GM21529 (cell line): Measurements from ENCODE around the gene CD27.
A peak's percentile ranks its signal among the peaks of the same experiment; 100 is the strongest.
"Not testable (repeated sequence)": the region's sequence is repeated elsewhere in the genome, so short reads cannot be mapped to it uniquely, and the experiment has no call there.

Experiments used
- ATAC-seq: cut with Tn5 transposase; IDR thresholded peaks from one replicate; pipeline ENCODE4 v1.9.1; 2021; ENCODE audit not compliant: unreplicated experiment

Gene CD27

DNA sequence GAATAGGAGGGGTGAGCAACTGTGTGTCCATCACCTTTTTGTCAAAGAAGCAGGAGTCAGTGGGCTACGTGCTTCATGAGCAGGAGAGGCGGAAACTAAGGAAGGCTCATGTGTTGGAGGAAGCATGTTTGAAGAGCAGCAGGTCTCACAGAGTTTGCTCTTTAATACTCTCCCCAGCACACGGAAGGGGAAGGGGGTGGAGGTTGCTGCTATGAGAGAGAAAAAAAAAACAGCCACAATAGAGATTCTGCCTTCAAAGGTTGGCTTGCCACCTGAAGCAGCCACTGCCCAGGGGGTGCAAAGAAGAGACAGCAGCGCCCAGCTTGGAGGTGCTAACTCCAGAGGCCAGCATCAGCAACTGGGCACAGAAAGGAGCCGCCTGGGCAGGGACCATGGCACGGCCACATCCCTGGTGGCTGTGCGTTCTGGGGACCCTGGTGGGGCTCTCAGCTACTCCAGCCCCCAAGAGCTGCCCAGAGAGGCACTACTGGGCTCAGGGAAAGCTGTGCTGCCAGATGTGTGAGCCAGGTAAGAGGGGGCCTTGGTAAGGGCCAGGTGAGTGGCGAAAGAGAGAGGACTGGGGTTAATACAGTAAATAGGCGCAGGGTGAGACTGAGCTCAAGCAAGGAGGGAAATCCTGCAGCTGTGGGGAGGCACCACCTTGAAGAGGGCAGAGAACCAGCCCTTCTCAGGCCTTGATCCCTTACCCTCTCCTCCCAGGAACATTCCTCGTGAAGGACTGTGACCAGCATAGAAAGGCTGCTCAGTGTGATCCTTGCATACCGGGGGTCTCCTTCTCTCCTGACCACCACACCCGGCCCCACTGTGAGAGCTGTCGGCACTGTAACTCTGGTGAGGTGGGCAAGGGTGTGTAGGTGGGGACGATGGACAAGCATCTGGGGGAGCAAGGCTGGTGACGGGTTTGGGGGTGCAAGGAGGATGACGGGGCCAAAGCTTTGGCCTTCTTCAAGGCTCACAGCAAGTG is at the start of gene CD27:
Gene CD27 (plus strand): TSS at position 252 of the 985 bp plus-strand sequence. CDS start 141 bp downstream, at position 393.
- ATAC-seq = no peak

DNA sequence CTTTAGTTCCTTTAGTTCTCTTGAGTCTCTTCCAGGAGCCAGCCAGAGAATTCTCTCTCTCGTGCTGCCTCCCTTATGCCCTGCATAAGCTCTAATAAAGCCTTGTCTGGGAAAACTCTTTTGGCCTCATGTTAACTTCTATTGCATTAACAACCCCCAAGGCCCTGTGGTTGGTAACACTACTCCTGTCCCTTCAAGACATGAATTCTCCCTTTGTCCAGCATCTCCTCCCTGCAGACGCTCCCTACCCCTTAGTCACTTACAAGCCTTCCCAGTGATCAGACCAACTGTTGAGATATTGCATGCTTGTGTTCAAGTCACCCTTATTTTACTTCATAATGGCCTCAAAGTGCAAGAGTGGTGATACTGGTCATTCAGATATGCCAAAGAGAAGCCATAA is 48.7 kb upstream of the CD27 start:
- no peak for ATAC-seq

DNA sequence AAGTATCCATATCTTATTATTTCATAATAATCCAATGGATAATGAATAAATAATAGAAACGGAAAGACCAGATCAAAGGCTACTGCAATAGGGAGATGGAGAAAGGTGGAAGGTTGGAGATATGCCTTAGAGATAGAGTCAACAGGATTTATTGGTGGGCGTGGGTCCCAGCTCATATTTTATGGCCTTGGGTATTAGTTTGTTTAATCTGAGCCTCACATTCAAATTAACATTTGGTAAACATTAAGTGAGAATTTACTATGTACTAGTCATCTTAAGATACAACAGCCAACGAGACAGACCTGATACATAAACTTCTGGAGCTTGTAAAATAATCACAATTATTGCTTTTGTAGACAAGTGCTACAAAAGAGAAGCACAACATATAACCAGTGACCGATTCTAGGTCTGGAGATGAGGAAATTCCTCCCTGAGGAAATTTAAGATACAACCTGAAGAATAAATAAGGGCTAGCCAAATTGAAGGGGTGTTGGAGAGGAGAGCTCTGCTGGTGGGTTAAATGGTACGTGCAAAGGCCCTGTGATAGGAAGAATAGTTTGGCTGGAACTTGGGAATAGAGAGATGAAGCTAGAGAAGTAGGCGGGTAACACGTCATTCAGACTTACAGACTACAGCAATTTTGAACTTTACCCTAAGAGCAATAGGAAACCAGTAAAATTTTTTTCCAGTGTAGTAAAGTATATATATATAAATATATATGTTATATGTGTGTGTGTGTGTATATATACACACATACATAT is 44.7 kb upstream of the CD27 start:
- ATAC-seq = no peak

GRCh38 chr12:6404390-6404789 is 40.4 kb upstream of the CD27 start:
- no peak for ATAC-seq

GRCh38 chr12:6405963-6406362 is 38.8 kb upstream of the CD27 start:
- no peak for ATAC-seq

DNA sequence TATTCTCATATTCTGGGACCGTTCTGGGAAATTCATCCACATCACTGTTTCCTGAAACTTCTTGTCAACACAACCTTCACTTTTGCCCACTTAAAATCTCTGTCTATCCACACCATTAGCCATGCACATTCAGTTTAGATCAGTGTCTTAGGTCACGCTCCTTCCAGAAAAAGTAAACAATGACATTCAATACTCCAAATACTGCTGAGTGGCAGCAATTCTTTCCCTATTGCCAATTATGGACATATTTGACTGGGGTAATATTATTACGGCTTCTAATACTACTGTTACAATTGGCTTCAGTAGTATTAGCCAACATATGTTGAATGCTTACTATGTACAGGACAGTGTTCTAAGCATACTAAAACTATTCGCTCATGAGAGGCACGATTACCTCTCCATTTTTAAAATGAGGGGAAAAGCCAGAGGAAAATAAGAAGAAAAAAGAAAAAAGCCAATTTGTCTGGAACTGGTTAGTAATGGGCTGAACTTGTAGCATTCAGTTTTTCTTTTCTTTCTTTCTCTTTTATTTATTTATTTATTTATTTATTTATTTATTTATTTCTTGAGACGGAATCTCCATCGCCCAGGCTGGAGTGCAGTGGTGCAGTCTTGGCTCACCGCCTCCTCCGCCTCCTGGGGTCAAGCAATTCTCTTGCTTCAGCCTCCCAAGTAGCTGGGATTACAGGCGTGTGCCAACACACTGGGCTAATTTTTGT is 37.4 kb upstream of the CD27 start:
- no peak for ATAC-seq

DNA sequence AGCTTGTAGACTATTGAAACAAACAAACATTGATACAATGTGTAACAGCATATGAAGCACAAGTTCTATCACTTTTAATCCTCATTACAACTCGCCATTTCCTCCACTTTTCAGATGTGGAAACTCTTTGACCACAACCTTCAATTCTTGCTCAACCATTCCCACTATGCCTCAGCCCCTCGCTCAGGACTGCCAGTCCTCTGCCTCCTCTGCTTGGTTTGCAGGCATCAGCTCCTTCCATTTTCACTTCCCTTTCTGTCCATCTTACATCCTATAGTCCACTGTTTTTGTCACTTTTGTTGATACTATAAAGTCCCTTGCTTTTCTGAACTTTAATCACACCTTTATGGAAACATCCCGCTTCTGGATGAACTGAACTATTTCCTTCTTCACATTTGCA is 28.2 kb upstream of the CD27 start:
- ATAC-seq = no peak

DNA sequence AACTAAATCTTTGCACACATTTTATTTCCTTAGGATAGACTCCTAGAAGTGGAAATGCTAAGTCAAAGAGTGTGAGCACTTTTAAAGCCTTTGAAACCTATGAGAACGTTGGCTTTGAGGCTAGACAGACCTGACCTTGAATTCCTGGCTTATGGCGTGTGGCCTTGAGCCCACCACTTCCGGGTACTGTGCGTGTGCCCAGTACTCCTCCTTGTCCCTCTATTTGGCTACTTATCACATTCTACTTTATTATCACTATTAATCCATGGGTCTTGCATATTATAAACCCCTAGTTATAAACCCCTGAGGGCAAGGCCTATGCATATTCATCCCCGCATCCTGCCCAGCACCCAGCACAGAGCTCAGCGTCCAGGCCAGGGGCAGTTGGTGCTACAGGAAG is 26.0 kb upstream of the CD27 start:
- ATAC-seq = no peak

GRCh38 chr12:6420364-6420763 is 24.4 kb upstream of the CD27 start:
- no peak for ATAC-seq

GRCh38 chr12:6423267-6424007 is 21.3 kb upstream of the CD27 start:
- no peak for ATAC-seq

DNA sequence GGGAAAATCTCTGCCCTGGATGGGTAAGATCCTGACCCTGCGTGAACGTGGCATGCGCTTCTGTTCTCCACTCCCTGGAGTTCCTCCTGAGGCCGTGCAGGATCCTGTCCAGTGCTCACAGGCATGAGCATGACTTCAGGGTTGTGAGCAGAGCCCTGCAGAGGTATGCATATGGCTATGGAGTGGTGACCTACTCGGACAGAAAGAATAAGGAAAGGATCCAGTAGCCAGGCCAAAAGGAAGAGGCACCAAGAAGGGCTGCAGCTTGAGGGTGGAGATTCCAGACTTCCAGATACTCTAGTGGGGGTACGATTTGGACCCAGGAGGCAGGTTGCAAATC is 20.8 kb upstream of the CD27 start:
- ATAC-seq = no peak

DNA sequence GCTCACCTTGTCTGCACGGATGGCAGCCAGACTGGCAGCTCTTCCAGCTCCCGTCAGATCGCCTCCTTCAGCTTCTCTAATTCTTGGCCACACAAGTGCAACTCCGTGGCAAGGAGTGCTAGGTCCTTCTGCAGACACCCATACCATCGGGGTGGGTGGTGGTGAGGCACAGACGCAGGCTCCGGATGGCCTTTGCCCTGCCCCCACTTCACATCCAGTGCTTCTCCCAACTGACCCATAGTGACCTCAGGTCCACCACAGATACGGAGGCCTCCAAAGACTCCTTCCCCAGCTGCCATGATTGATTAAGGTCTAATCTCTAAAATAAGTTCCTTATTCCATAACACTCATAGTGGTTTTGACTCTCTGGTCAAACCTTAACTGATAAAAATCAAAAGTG is 19.9 kb upstream of the CD27 start:
- ATAC-seq = no peak

DNA sequence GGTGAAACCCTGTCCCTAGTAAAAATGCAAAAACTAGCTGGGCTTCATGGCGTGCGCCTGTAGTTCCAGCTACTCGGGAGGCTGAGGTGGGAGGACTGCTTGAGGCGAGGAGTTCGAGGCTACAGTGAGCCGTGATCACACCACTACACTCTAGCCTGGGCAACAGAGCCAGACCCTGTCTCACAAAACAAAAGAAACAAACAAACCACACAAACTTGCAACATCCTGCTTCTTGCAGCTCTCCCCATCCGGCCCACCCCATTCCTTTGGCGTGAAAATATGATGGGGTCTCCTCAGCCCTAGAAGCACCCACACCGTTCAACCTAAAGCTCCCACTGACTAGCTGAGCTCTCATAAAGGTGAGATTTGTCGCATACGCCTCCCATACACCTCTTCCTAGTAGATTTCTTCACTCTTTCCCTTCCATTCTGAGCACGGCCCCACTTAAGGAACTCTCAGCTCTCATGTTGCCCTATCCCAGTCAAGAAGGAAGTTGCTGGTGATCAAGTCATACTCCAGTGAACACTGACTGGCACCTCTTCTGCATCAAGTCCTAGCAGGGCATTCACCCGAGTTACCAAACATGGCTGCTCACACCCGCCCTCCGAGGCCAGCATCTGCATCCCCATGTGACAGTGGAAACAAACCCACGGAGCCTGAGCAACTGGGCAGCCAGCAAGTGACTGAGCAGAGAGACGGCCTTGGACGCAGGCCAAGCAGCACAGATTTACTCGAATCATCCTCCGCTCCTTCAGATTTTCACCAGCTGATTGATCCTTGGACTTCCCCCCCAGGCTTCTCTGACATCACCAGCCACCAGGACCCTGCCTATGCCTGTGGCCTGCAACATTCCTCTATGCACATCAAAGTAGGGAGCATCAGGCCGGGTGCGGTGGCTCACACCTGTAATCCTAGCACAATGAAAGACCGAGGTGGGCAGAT is 18.9 kb upstream of the CD27 start:
- no peak for ATAC-seq

DNA sequence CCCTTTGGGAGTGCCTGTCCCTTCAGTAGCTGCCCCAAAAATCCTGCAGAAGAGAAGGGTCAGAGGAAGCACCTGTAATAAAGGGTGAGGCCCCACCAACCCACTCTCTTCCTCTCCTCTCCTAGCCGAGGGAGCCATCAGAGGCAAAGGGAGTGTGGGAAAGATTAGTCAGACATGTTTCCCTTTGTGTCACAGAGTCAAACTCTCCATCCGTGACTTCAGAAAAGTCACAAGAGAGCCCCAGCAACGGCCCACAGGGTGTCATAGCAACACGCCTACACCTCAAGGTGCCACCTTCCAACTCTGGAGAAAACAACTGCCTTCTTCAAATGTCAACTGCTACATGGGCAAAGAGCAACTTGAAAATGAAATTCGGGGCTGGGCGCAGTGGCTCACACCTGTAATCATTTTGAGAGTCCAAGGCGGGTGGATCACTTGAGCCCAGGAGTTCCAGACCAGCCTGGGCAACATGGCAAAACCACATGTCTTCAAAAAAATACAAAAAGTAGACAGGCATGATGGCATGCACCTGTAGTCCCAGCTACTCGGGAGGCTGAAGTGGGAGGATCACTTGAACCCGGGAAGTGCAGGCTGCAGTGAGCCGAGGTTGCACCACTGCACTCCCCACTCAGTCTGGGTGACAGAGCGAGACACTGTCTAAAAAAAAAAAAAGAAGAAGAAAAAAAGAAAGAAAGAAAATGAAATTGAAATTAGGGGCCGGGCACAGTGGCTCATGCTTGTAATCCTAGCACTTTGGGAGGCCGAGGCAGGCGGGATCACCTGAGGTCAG is 17.7 kb upstream of the CD27 start:
- ATAC-seq = peak; percentile 53

GRCh38 chr12:6427796-6428195 is 17.0 kb upstream of the CD27 start:
- ATAC-seq = not testable (repeated sequence)

DNA sequence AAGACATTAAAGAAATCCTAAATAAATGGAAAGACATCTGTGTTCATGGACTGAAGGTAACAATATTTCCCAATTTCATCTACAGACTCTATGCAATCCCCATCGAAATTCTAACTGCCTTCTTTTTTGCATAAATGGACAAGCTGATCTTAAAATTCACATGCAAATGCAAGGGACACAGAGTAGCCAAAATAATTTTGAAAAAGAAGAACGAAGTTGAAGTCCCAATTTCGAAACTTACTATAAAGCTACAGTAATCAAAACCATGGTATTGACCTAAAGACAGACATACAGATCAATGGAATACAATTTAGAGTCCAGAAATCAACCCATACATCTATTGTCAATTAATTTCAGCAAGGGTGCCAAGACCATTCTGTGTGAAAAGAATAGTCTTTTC is 16.4 kb upstream of the CD27 start:
- ATAC-seq = no peak

DNA sequence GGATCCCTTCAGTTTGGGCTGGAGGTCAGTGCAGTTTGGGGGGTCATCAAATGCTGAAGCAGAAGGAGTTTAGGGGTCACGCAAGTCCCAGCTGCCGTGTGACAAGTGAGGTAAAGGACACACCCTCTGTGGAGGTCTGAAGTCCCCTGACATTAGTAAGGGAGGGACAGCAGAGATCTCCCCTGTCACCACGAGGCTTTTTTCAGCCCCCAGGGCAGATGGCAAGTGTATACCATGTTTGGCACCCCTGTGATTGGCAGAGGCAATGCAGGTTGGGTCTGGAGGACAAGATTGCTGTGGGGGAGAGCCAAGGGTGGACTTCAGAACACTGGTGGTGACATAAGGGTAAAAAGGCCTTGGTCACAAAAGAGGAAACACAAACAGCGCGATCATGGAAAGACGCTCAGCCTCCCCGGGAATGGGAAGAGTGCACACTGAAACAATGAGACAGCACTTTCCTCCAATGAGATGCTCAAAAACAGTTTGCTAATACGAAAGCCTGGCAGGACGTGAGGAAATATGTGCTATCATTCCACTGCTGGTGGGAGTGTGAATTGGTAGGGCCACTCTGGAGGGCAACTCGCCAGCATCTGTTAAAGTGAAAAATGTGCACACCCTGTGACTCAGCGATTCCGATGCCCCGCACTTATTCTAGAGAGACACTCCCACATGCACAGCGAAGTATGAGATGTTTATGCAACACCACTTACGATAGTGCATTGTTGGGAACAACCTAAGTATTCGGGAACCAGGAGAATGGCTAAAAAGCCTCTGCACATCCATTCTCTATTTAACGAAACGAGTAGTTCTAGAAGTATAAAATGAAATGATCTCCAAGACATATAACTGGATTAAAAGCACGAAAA is 14.4 kb upstream of the CD27 start:
- no peak for ATAC-seq

- no peak for ATAC-seq
Measured at GRCh38 chr12:6432991-6433390, 11.8 kb upstream of the CD27 start.
